Upper lobe of left lung (tissue), 4 donors: ENCODE data around the gene KNSTRN.
A peak's percentile ranks its signal among the peaks of the same experiment; 100 is the strongest.

Source experiments
- EP300 ChIP-seq, 4 donors: sonication (generic); formaldehyde crosslinking; IDR thresholded peaks; one replicate each; pipeline ENCODE4 v1.5.1; 2017; ENCODE audit warnings: antibody characterized with exemption in 4 of 4, control low read depth in 2 of 4
- POLR2A ChIP-seq, 4 donors: fragments of 450-650 bp; IDR thresholded peaks; one replicate each; pipeline ENCODE4 v1.5.1; 2016 to 2017; ENCODE audit warnings: antibody characterized with exemption in 4 of 4, mild to moderate bottlenecking in 2 of 4
- POLR2AphosphoS5 ChIP-seq, 2 donors: sonication (generic); formaldehyde crosslinking; IDR thresholded peaks; one replicate each; pipeline ENCODE4 v1.5.1; 2017; ENCODE audit warnings: antibody characterized with exemption in 2 of 2
- TF ChIP-seq, protein P1 (sequence below), 6 experiments: fragments of 450-650 bp in 4 of 6; fragments of 200-600 bp in 2 of 6; sonication (generic) in 2 of 6; IDR thresholded peaks; one replicate each; pipeline ENCODE4 v1.5.1; 2016 to 2019; ENCODE audit warnings: antibody characterized with exemption in 6 of 6

DNA sequence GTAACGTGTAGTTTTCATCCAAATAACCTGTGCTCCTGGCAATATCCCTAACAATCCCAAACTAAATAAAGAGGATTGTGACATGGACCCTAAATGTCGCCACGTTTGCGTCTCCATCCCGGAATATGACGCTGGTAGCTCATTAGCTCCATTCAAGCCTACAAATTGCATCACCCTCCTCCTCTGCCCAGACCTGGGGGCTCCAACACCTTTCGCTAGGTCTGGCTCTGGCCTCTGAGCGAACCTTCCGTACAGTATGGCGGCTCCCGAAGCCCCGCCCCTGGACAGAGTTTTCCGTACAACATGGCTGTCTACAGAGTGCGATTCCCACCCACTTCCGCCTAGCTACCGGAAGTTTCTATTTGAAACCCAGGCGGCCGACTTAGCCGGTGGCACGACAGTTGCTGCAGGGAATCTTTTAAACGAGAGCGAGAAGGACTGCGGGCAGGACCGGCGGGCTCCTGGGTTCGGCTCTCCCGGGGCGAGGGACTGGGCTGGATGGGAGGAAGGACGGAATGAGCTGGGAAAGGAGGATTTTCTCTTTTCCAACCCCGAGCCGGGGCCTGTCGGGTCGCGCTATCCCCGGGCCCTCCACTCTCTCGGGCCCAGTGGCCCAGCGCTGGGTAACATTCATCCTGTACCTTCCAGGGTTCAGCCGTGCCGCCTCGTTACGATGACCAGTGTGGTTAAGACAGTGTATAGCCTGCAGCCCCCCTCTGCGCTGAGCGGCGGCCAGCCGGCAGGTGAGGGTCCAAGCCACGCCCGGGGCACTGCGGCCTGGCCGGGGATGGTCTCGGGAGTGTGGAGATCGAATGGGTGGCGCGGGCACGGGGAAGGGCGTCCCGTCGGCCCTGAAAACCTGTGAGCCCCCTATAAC, at the start of gene KNSTRN:
- TF ChIP-seq, protein P1, sequence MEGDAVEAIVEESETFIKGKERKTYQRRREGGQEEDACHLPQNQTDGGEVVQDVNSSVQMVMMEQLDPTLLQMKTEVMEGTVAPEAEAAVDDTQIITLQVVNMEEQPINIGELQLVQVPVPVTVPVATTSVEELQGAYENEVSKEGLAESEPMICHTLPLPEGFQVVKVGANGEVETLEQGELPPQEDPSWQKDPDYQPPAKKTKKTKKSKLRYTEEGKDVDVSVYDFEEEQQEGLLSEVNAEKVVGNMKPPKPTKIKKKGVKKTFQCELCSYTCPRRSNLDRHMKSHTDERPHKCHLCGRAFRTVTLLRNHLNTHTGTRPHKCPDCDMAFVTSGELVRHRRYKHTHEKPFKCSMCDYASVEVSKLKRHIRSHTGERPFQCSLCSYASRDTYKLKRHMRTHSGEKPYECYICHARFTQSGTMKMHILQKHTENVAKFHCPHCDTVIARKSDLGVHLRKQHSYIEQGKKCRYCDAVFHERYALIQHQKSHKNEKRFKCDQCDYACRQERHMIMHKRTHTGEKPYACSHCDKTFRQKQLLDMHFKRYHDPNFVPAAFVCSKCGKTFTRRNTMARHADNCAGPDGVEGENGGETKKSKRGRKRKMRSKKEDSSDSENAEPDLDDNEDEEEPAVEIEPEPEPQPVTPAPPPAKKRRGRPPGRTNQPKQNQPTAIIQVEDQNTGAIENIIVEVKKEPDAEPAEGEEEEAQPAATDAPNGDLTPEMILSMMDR (IDR thresholded peaks at IDR 0.05): no peak
- TF ChIP-seq POLR2A (IDR thresholded peaks at IDR 0.05) (peak in 1 of 4 donors; percentile 63), EP300 (IDR thresholded peaks at IDR 0.05) (no peak), POLR2AphosphoS5 (IDR thresholded peaks at IDR 0.05) (peak; percentile 36 to 61)
